ENCODE data around the gene HOXB5. TPM values are rescaled to one million over a fixed set of nuclear protein-coding genes. Genes with fewer than 3 reads are reported as not detected.

The HOXB5 gene
- total RNA-seq, 2 experiments from 2014 or later: not detected

- DNase-seq: no peak
- Mint-ChIP-seq H3K27ac (no peak overlapping the region), H3K27me3 (peaks cover 8% of the 10 kb centered on the region), H3K36me3 (no peaks in the 10 kb centered on the region), H3K4me3 (no peak overlapping the region), H3K9me3 (no peaks in the 10 kb centered on the region), H3K4me1 (ENCODE audit: low read depth) (peaks cover 3% of the 10 kb centered on the region)
- ChIA-PET POLR2A (no interaction called here), CTCF (interaction anchor here (1.4 kb wide), 1 partner anchor 22 kb away, joined by 5 read pairs; no protein-coding TSS in a partner anchor)
- intact Hi-C loops (cut with micrococcal nuclease): no loop called here
Observed at GRCh38 chr17:48570325-48571023, 23.1 kb downstream of the HOXB5 start.

- no peaks in the 10 kb centered on the region for H3K36me3 Mint-ChIP-seq
- peaks cover 8% of the 10 kb centered on the region for H3K27me3 Mint-ChIP-seq
- H3K9me3 Mint-ChIP-seq: no peaks in the 10 kb centered on the region
- ChIA-PET CTCF (interaction anchor here (1.4 kb wide), 1 partner anchor 23 kb away, joined by 5 read pairs; no protein-coding TSS in a partner anchor), POLR2A (no interaction called here)
- DNase-seq: no peak
- intact Hi-C loops (cut with micrococcal nuclease): no loop called here
- H3K4me3 Mint-ChIP-seq: no peak overlapping the region
- no peak overlapping the region for H3K27ac Mint-ChIP-seq
- H3K4me1 Mint-ChIP-seq (ENCODE audit: low read depth): peaks cover 3% of the 10 kb centered on the region
Observed at GRCh38 chr17:48569674-48570324, 23.8 kb downstream of the HOXB5 start.

- no peak overlapping the region for H3K27ac Mint-ChIP-seq
- ChIA-PET CTCF (interaction anchor here (1.4 kb wide), 1 partner anchor 24 kb away, joined by 5 read pairs; no protein-coding TSS in a partner anchor), POLR2A (no interaction called here)
- H3K36me3 Mint-ChIP-seq: no peaks in the 10 kb centered on the region
- H3K4me1 Mint-ChIP-seq (ENCODE audit: low read depth): peaks cover 3% of the 10 kb centered on the region
- intact Hi-C loops (cut with micrococcal nuclease): no loop called here
- peaks cover 8% of the 10 kb centered on the region for H3K27me3 Mint-ChIP-seq
- H3K9me3 Mint-ChIP-seq: no peaks in the 10 kb centered on the region
- no peak overlapping the region for H3K4me3 Mint-ChIP-seq
- DNase-seq: no peak
Observed at GRCh38 chr17:48569240-48569582, 24.4 kb downstream of the HOXB5 start.

GRCh38 chr17:48568499-48569239 is 24.9 kb downstream of the HOXB5 start:
- H3K27ac Mint-ChIP-seq: no peak overlapping the region
- ChIA-PET POLR2A (no interaction called here), CTCF (no interaction called here)
- intact Hi-C loops (cut with micrococcal nuclease): no loop called here
- no peaks in the 10 kb centered on the region for H3K36me3 Mint-ChIP-seq
- no peaks in the 10 kb centered on the region for H3K9me3 Mint-ChIP-seq
- H3K4me3 Mint-ChIP-seq: no peak overlapping the region
- DNase-seq: no peak
- peaks cover 3% of the 10 kb centered on the region for H3K4me1 Mint-ChIP-seq (ENCODE audit: low read depth)
- H3K27me3 Mint-ChIP-seq: peaks cover 10% of the 10 kb centered on the region

- Mint-ChIP-seq H3K4me1 (ENCODE audit: low read depth) (peaks cover 3% of the 10 kb centered on the region), H3K4me3 (no peak overlapping the region), H3K27ac (no peak overlapping the region), H3K27me3 (peaks cover 10% of the 10 kb centered on the region), H3K36me3 (no peaks in the 10 kb centered on the region), H3K9me3 (no peaks in the 10 kb centered on the region)
- POLR2A ChIA-PET: interaction anchor here (1.0 kb wide), 1 partner anchor 26 kb away, joined by 3 read pairs; no protein-coding TSS in a partner anchor
- CTCF ChIA-PET: interaction anchor here (0.6 to 1.0 kb wide), 2 partner anchors 111 to 143 kb away, joined by 3 to 4 read pairs; no protein-coding TSS in a partner anchor
- intact Hi-C loops (cut with micrococcal nuclease): no loop called here
- no peak for DNase-seq
Observed at GRCh38 chr17:48567646-48568354, 25.8 kb downstream of the HOXB5 start.

- POLR2A ChIA-PET: interaction anchor here (1.0 kb wide), 1 partner anchor 26 kb away, joined by 3 read pairs; no protein-coding TSS in a partner anchor
- Mint-ChIP-seq H3K27ac (no peak overlapping the region), H3K9me3 (no peaks in the 10 kb centered on the region), H3K4me3 (no peak overlapping the region), H3K4me1 (ENCODE audit: low read depth) (peaks cover 3% of the 10 kb centered on the region), H3K27me3 (peaks cover 10% of the 10 kb centered on the region), H3K36me3 (no peaks in the 10 kb centered on the region)
- intact Hi-C loops (cut with micrococcal nuclease): no loop called here
- CTCF ChIA-PET: interaction anchor here (0.6 to 1.4 kb wide), 3 partner anchors 26 to 143 kb away, joined by 3 to 4 read pairs (median 3); no protein-coding TSS in a partner anchor
- DNase-seq: no peak
Observed at GRCh38 chr17:48567209-48567608, 26.4 kb downstream of the HOXB5 start.

DNA sequence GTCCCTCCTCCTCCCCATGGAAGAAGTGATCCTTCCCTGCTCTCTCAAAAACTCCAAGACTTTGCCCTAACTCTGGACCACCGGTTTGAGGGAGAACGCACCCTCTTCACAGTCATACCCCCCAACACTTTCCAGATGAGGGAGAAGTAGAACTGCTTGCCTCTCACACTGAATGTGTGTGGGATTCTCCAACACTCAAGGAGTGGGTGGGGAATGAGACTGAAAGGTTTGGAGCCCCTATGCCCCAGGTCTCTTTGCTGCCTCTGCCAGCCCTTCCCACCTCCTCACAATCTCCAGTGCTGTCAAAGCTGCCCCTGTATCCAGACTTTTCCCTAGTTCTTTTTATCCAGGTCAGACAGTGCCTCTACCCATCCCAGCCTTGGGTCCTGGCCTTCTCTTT is 26.9 kb downstream of the HOXB5 start:
- intact Hi-C loops (cut with micrococcal nuclease): no loop called here
- DNase-seq: no peak
- no peaks in the 10 kb centered on the region for H3K9me3 Mint-ChIP-seq
- peaks cover 3% of the 10 kb centered on the region for H3K4me1 Mint-ChIP-seq (ENCODE audit: low read depth)
- POLR2A ChIA-PET: no interaction called here
- H3K36me3 Mint-ChIP-seq: no peaks in the 10 kb centered on the region
- H3K27me3 Mint-ChIP-seq: peaks cover 10% of the 10 kb centered on the region
- H3K4me3 Mint-ChIP-seq: no peak overlapping the region
- H3K27ac Mint-ChIP-seq: no peak overlapping the region
- CTCF ChIA-PET: interaction anchor here (0.6 to 1.4 kb wide), 2 partner anchors 26 to 142 kb away, joined by 3 to 4 read pairs; no protein-coding TSS in a partner anchor

- H3K4me3 Mint-ChIP-seq: no peak overlapping the region
- CTCF ChIA-PET: interaction anchor here (1.4 kb wide), 1 partner anchor 27 kb away, joined by 3 read pairs; no protein-coding TSS in a partner anchor
Observed at GRCh38 chr17:48565925-48566710, 27.5 kb downstream of the HOXB5 start.

DNA sequence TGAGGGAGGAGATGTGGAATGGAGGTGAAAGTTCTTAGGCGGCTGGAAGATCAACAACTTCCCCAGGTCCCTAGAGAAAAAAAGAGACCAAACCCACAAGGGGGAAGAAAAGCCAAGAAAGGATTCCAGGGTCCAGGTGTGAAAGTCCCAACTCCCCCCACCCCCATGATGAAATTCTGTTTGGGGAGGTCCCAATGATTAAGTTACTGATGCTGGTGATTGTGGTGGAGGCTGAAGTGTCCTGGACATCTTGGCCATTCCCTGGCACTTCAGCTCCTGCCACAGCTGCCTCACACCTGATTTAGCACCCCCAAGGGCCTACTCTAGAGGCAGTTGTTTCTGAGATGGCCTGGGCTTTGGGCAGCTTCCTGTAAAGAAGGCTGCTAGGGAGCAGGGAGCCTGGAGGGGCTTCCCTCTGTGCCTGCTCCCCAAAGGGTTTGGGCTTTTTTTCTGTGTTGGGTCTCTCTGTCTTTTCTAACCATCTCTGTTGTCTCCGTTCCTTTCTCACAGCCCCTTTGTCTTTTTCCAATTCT is 28.5 kb downstream of the HOXB5 start:
- Mint-ChIP-seq H3K4me3 (no peak overlapping the region), H3K27me3 (peaks cover 10% of the 10 kb centered on the region), H3K4me1 (ENCODE audit: low read depth) (peaks cover 3% of the 10 kb centered on the region), H3K9me3 (no peaks in the 10 kb centered on the region), H3K27ac (no peak overlapping the region), H3K36me3 (no peaks in the 10 kb centered on the region)
- intact Hi-C loops (cut with micrococcal nuclease): no loop called here
- ChIA-PET POLR2A (no interaction called here), CTCF (no interaction called here)
- no peak for DNase-seq

More at GRCh38 chr17:48565925-48566710, 27.5 kb downstream of the HOXB5 start:
- H3K27me3 Mint-ChIP-seq: peaks cover 10% of the 10 kb centered on the region
- H3K27ac Mint-ChIP-seq: no peak overlapping the region
- DNase-seq: no peak
- no peaks in the 10 kb centered on the region for H3K9me3 Mint-ChIP-seq
- intact Hi-C loops (cut with micrococcal nuclease): no loop called here
- POLR2A ChIA-PET: no interaction called here
- H3K4me1 Mint-ChIP-seq (ENCODE audit: low read depth): peaks cover 3% of the 10 kb centered on the region
- H3K36me3 Mint-ChIP-seq: no peaks in the 10 kb centered on the region

DNA sequence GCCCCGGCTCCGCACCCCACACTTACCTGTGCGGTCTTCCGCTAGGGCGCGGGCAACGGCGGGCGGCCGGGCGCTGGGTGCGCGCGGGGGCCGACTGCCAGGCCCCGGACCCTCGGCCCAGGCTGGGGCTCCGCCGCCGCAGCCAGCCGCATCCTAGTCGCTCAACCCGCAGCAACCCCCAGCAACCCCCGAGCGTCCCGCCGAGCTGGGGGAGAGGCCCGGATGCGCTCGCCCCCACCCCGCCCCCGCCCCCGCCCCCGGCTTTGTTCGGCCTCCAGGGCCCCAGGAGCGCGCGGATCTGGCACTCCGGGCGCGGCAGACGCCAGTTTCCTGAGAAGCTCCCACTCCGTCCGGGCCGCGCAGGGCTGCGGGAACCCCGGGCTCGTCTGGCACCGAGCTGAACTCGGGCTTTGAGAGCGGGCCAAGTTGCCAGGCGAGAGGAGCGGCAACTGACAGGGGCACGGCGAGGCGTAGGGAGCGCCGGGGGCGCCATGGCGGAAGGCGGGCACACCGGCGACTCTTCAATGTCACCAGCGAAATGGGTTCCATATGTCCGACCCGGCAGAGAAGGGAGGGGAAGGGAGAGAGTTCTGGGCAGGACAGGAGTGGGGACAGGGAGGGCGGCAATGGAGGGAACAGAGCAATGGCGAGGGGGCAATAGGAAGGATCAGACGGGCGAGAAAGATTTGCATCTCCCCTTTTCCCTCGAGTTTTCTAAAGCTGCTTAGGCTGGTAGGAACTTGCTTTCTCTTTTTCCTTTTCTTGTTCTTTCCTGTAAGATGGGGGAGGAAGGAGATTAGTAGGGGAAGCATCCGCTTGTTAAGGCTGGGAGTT is 29.2 kb downstream of the HOXB5 start:
- intact Hi-C loops (cut with micrococcal nuclease): no loop called here
- ChIA-PET POLR2A (no interaction called here), CTCF (no interaction called here)
- DNase-seq: no peak
- Mint-ChIP-seq H3K4me1 (ENCODE audit: low read depth) (peaks cover 3% of the 10 kb centered on the region), H3K27me3 (peaks cover 10% of the 10 kb centered on the region), H3K4me3 (no peak overlapping the region), H3K36me3 (no peaks in the 10 kb centered on the region), H3K9me3 (no peaks in the 10 kb centered on the region), H3K27ac (no peak overlapping the region)

Measured in activated CD4-positive, alpha-beta memory T cell treated with anti-CD3 and anti-CD28 coated beads for 36 hours (primary cell).